Smooth muscle cell (in vitro differentiated cells): ENCODE results near the gene RAB4B. TPM values are rescaled to one million over a fixed set of nuclear protein-coding genes. Genes with fewer than 3 reads are reported as not detected.

Source experiments
- DNase-seq: peaks from one replicate; lab custom pipeline; 2025; ENCODE audit not compliant: unreplicated experiment; lab: John Stamatoyannopoulos, UW
- H2AFZ ChIP-seq: fragments of 200-600 bp; sonication (generic); 2 replicates; pipeline ENCODE4 v1.6.0; 2016; ENCODE audit warnings: antibody characterized with exemption, low read depth, mild to moderate bottlenecking
- H3F3A ChIP-seq: fragments of 200-600 bp; sonication (generic); 2 replicates; pipeline ENCODE4 v1.6.0; 2017; ENCODE audit warnings: antibody characterized with exemption, low read depth
- H3K27ac ChIP-seq: fragments of 200-600 bp; sonication (generic); 2 replicates; pipeline ENCODE4 v1.5.1; 2016; ENCODE audit warnings: low read depth, mild to moderate bottlenecking
- H3K27me3 ChIP-seq: fragments of 200-600 bp; sonication (generic); 2 replicates; pipeline ENCODE4 v1.6.1; 2016; ENCODE audit warnings: low read depth, mild to moderate bottlenecking
- H3K36me3 ChIP-seq: fragments of 200-600 bp; sonication (generic); 2 replicates; pipeline ENCODE4 v1.5.1; 2016; ENCODE audit warnings: low read depth
- H3K4me1 ChIP-seq: fragments of 200-600 bp; sonication (generic); 2 replicates; pipeline ENCODE4 v1.5.1; 2016; ENCODE audit warnings: low read depth
- H3K4me2 ChIP-seq: fragments of 200-600 bp; sonication (generic); 2 replicates; pipeline ENCODE4 v1.6.0; 2016; ENCODE audit warnings: mild to moderate bottlenecking
- H3K4me3 ChIP-seq: fragments of 200-600 bp; sonication (generic); 2 replicates; pipeline ENCODE4 v1.5.1; 2016; ENCODE audit warnings: mild to moderate bottlenecking
- H3K79me2 ChIP-seq: fragments of 200-600 bp; sonication (generic); 2 replicates; pipeline ENCODE4 v1.6.0; 2016; ENCODE audit warnings: low read depth, mild to moderate bottlenecking
- H3K9ac ChIP-seq: fragments of 200-600 bp; sonication (generic); 2 replicates; pipeline ENCODE4 v1.6.0; 2016; ENCODE audit warnings: low read depth
- H3K9me3 ChIP-seq: fragments of 200-600 bp; sonication (generic); replicated peaks from 2 replicates; pipeline ENCODE4 v1.5.1; 2016; ENCODE audit warnings: low read depth
- H4K20me1 ChIP-seq: fragments of 200-600 bp; sonication (generic); 2 replicates; pipeline ENCODE4 v1.6.0; 2016; ENCODE audit warnings: low read depth
- WGBS: methylation state at CpG from one replicate; pipeline ENCODE4 v1.1.7; 2016; ENCODE audit warnings: low lambda C conversion rate; 5-methylcytosine and 5-hydroxymethylcytosine counted together
- polyA plus RNA-seq: library from polyadenylated mRNA; unstranded; fragments of >200 nt; fragmentation: Nextera tagmentation; extraction: Ambion mirVana; gene quantifications from 2 replicates; pipeline ENCODE4 v1.2.1, GENCODE V29; 2016
- total RNA-seq: library from RNA; depleted of rRNA; stranded (reverse); fragments of >200 nt; gene quantifications from 2 replicates; pipeline ENCODE4 v1.2.3, GENCODE V29; 2014
- TF ChIP-seq, protein P1 (sequence below): fragments of 200-600 bp; sonication (generic); IDR thresholded peaks from 2 replicates; pipeline ENCODE4 v1.5.1; 2017; ENCODE audit warnings: borderline replicate concordance, mild to moderate bottlenecking, antibody characterized with exemption; ENCODE audit not compliant: insufficient read depth, poor library complexity, severe bottlenecking

The RAB4B gene
- total and polyA plus RNA-seq, 2 experiments from 2014 or later, result 10.6 to 39.5 TPM

DNA sequence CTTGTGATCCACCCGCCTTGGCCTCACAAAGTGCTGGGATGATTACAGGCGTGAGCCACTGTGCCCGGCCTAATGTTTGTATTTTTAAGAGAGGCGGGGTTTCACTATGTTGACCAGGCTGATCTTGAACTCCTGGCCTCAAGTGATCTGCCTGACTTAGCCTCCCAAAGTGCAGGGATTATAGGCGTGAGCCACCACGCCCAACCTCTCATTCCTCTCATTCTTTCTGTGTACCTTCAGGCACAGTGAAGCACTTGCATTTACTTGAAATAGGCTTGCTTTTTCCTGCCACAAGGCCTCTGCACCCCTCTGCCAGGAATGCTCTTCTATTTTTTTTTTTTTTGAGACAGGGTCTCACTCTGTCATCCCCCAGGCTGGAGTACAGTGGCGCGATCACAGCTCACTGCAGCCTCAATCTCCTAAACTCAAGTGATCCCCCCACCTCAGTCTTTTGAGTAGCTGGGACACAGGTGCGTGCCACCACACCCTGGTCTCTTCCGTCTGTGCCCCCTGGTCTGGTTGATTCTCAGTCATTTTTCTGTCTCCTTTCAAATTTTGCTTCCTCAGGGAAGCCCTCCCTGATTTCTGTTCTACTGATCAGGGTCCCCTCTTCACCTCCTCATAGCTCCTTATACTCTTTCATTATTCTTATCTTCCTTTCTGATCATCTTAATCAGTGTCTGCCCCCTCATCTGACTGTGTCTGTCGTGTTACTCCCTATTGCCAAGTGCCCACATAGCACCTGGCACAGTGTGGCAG is 42.9 kb upstream of the RAB4B start:
- H4K20me1 ChIP-seq, result peaks cover 28% of the 10 kb centered on the region
- no peaks in the 10 kb centered on the region for H3K27me3 ChIP-seq
- no peaks in the 10 kb centered on the region for H3K79me2 ChIP-seq
- no peak overlapping the region for H3K4me3 ChIP-seq
- H3K36me3 ChIP-seq, result peaks cover 10% of the 10 kb centered on the region
- H3F3A ChIP-seq, result no peaks in the 10 kb centered on the region
- H2AFZ ChIP-seq, result no peak overlapping the region
- H3K27ac ChIP-seq, result no peak overlapping the region
- H3K9me3 ChIP-seq, result no peaks in the 10 kb centered on the region
- no peak for DNase-seq
- 88% methylated on average over 11 of the region's 11 CpGs for WGBS
- no peaks in the 10 kb centered on the region for H3K4me1 ChIP-seq
- no peak overlapping the region for H3K4me2 ChIP-seq
- no peak overlapping the region for H3K9ac ChIP-seq
- TF ChIP-seq, protein P1, sequence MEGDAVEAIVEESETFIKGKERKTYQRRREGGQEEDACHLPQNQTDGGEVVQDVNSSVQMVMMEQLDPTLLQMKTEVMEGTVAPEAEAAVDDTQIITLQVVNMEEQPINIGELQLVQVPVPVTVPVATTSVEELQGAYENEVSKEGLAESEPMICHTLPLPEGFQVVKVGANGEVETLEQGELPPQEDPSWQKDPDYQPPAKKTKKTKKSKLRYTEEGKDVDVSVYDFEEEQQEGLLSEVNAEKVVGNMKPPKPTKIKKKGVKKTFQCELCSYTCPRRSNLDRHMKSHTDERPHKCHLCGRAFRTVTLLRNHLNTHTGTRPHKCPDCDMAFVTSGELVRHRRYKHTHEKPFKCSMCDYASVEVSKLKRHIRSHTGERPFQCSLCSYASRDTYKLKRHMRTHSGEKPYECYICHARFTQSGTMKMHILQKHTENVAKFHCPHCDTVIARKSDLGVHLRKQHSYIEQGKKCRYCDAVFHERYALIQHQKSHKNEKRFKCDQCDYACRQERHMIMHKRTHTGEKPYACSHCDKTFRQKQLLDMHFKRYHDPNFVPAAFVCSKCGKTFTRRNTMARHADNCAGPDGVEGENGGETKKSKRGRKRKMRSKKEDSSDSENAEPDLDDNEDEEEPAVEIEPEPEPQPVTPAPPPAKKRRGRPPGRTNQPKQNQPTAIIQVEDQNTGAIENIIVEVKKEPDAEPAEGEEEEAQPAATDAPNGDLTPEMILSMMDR, result no peak

DNA sequence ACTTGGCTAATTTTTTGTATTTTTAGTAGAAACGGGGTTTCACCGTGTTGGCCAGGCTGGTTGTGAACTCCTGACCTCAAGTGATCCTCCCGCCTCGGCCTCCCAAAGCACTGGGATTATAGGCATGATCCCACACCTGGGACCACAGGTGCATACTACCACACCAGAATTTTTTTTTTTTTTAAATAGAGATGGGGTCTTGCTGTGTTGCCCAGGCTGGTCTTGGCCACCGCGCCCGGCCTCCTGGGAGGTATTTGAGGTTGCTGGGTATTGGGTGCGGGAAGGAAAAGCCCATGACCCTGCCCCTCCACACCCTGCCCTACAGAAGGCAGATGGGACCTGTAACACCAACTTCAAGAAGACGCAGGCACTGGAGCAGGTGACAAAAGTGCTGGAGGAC is 41.4 kb upstream of the RAB4B start:
- no peak overlapping the region for H3K4me2 ChIP-seq
- H3K27ac ChIP-seq, result no peak overlapping the region
- peaks cover 17% of the 10 kb centered on the region for H4K20me1 ChIP-seq
- H3K9ac ChIP-seq, result no peak overlapping the region
- H3K4me1 ChIP-seq, result no peaks in the 10 kb centered on the region
- no peaks in the 10 kb centered on the region for H3K79me2 ChIP-seq
- H3K27me3 ChIP-seq, result no peaks in the 10 kb centered on the region
- no peaks in the 10 kb centered on the region for H3F3A ChIP-seq
- no peak overlapping the region for H3K4me3 ChIP-seq
- no peak for DNase-seq
- H3K9me3 ChIP-seq, result no peaks in the 10 kb centered on the region
- no peak overlapping the region for H2AFZ ChIP-seq
- WGBS, result 92% methylated on average over 9 of the region's 9 CpGs
- peaks cover 4% of the 10 kb centered on the region for H3K36me3 ChIP-seq
- TF ChIP-seq, protein P1, result no peak

DNA sequence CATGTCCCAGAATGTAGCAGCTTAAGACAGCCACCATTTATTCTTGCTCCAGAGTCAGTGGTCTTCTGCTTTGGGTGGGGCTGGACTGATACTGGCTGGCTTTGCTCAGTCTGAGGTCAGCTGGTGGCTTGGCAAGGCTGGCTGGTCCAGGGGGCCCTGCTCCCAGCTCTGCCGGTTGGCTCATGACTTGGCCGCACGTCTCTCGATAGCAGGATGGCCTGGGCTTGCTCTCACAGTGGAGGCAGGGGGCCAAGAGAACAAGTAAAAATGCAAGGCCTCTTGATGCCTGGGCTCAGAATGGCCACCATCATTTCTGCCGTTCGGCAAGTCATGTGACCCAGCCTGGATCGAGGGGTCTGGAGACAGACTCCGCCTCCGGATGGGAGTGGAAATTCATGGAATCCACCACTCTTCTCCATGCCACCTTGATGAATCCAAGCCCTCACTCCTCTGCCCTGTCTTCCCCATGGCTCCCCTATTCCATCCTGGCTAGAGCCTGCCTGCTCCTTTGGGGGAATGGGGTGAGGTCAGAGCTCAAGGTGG is 40.9 kb upstream of the RAB4B start:
- no peak overlapping the region for H3K27ac ChIP-seq
- H3K9ac ChIP-seq, result no peak overlapping the region
- TF ChIP-seq, protein P1, result no peak
- H3K4me3 ChIP-seq, result no peak overlapping the region
- H3K27me3 ChIP-seq, result no peaks in the 10 kb centered on the region
- peaks cover 4% of the 10 kb centered on the region for H3K36me3 ChIP-seq
- peaks cover 13% of the 10 kb centered on the region for H4K20me1 ChIP-seq
- no peak for DNase-seq
- no peak overlapping the region for H3K4me2 ChIP-seq
- no peaks in the 10 kb centered on the region for H3K79me2 ChIP-seq
- H3K9me3 ChIP-seq, result no peaks in the 10 kb centered on the region
- H3K4me1 ChIP-seq, result no peaks in the 10 kb centered on the region
- H2AFZ ChIP-seq, result no peak overlapping the region
- H3F3A ChIP-seq, result no peaks in the 10 kb centered on the region
- 94% methylated on average over 9 of the region's 9 CpGs for whole genome bisulfite sequencing
